ENCODE results near the gene LAMTOR4. TPM values are rescaled to one million over a fixed set of nuclear protein-coding genes. Genes with fewer than 3 reads are reported as not detected.

LAMTOR4 gene
- total and polyA plus RNA-seq, 2 of the 13 experiments (the other 11 are each of a cell fraction or from before 2014, with no cell fraction given), result 115 to 118 TPM

DNA sequence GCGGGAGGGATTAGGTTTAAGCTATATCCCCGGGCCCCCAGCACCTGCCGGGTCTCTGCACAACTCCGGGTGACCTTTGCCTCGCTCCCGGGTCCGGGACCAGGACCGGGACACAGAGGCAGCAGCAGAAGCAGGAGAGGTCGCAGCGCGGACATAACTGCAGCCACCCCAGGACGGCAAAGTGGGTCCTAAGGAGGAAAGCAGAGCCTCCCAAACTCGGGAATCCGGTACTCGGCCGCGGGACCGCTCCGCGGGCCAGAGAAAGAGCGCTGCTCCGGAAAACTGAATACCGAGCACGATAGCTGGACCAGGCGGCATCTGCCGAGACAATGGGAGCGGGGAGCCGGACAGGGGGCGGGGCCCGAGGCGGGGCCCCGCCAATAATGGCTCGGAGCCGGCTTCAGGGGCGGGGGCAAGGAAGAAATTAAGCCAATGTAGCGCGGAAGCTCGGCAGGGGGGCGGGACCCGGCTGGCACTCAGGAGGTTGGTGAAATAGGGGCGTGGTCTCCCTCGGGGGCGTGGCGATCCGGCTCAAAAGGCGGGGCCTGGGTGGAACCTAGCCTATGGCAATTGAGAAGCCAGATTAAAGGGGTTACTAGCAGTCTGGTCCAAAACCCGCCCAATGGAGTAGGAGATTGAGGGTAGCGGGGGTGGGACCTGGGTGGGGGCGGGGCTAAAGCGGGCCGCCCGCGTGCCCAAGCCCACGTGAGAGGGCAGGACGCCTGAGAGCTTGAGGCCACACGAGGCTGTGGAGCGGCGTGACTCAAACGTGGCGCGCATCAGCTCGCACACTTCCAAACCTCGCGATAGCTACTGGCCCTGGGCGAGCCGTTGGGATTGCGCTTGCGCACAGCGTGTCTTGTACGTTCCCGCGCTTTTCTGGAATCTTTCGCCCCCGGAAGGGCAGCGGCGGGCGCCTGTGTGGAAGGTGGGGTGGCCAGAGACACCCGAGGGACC, 28.6 kb downstream of the LAMTOR4 start, which contains the start of the genes GPC2 and STAG3 (continued):
- TF ChIP-seq GFI1 (CRISPR knock-in tag; IDR thresholded peaks at IDR 0.05; ENCODE audit: borderline replicate concordance), result no peak
- TF ChIP-seq ARHGAP35 (CRISPR knock-in tag; IDR thresholded peaks at IDR 0.05; ENCODE audit: borderline replicate concordance), result no peak
- TF ChIP-seq, protein P1, sequence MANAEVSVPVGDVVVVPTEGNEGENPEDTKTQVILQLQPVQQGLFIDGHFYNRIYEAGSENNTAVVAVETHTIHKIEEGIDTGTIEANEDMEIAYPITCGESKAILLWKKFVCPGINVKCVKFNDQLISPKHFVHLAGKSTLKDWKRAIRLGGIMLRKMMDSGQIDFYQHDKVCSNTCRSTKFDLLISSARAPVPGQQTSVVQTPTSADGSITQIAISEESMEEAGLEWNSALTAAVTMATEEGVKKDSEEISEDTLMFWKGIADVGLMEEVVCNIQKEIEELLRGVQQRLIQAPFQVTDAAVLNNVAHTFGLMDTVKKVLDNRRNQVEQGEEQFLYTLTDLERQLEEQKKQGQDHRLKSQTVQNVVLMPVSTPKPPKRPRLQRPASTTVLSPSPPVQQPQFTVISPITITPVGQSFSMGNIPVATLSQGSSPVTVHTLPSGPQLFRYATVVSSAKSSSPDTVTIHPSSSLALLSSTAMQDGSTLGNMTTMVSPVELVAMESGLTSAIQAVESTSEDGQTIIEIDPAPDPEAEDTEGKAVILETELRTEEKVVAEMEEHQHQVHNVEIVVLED (CRISPR knock-in tag; IDR thresholded peaks at IDR 0.05; ENCODE audit: borderline replicate concordance), result no peak
- TF ChIP-seq PLRG1 (conservative IDR thresholded peaks at IDR 0.05), result no peak
- TF ChIP-seq ZNF20 (CRISPR knock-in tag; IDR thresholded peaks at IDR 0.05), result no peak
- TF ChIP-seq AKAP8 (CRISPR knock-in tag; IDR thresholded peaks at IDR 0.05), result no peak
- TF ChIP-seq, protein P2, sequence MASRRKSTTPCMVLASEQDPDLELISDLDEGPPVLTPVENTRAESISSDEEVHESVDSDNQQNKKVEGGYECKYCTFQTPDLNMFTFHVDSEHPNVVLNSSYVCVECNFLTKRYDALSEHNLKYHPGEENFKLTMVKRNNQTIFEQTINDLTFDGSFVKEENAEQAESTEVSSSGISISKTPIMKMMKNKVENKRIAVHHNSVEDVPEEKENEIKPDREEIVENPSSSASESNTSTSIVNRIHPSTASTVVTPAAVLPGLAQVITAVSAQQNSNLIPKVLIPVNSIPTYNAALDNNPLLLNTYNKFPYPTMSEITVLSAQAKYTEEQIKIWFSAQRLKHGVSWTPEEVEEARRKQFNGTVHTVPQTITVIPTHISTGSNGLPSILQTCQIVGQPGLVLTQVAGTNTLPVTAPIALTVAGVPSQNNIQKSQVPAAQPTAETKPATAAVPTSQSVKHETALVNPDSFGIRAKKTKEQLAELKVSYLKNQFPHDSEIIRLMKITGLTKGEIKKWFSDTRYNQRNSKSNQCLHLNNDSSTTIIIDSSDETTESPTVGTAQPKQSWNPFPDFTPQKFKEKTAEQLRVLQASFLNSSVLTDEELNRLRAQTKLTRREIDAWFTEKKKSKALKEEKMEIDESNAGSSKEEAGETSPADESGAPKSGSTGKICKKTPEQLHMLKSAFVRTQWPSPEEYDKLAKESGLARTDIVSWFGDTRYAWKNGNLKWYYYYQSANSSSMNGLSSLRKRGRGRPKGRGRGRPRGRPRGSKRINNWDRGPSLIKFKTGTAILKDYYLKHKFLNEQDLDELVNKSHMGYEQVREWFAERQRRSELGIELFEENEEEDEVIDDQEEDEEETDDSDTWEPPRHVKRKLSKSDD (CRISPR knock-in tag; IDR thresholded peaks at IDR 0.05; ENCODE audit: low read depth), result no peak
- TF ChIP-seq, protein P3, sequence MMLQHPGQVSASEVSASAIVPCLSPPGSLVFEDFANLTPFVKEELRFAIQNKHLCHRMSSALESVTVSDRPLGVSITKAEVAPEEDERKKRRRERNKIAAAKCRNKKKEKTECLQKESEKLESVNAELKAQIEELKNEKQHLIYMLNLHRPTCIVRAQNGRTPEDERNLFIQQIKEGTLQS (CRISPR knock-in tag; IDR thresholded peaks at IDR 0.05), result no peak
- TF ChIP-seq, protein P4, sequence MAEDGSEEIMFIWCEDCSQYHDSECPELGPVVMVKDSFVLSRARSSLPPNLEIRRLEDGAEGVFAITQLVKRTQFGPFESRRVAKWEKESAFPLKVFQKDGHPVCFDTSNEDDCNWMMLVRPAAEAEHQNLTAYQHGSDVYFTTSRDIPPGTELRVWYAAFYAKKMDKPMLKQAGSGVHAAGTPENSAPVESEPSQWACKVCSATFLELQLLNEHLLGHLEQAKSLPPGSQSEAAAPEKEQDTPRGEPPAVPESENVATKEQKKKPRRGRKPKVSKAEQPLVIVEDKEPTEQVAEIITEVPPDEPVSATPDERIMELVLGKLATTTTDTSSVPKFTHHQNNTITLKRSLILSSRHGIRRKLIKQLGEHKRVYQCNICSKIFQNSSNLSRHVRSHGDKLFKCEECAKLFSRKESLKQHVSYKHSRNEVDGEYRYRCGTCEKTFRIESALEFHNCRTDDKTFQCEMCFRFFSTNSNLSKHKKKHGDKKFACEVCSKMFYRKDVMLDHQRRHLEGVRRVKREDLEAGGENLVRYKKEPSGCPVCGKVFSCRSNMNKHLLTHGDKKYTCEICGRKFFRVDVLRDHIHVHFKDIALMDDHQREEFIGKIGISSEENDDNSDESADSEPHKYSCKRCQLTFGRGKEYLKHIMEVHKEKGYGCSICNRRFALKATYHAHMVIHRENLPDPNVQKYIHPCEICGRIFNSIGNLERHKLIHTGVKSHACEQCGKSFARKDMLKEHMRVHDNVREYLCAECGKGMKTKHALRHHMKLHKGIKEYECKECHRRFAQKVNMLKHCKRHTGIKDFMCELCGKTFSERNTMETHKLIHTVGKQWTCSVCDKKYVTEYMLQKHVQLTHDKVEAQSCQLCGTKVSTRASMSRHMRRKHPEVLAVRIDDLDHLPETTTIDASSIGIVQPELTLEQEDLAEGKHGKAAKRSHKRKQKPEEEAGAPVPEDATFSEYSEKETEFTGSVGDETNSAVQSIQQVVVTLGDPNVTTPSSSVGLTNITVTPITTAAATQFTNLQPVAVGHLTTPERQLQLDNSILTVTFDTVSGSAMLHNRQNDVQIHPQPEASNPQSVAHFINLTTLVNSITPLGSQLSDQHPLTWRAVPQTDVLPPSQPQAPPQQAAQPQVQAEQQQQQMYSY (CRISPR knock-in tag; IDR thresholded peaks at IDR 0.05), result no peak
- no peak for TF ChIP-seq ZBTB7B (CRISPR knock-in tag; IDR thresholded peaks at IDR 0.05)
- TF ChIP-seq, protein P5, sequence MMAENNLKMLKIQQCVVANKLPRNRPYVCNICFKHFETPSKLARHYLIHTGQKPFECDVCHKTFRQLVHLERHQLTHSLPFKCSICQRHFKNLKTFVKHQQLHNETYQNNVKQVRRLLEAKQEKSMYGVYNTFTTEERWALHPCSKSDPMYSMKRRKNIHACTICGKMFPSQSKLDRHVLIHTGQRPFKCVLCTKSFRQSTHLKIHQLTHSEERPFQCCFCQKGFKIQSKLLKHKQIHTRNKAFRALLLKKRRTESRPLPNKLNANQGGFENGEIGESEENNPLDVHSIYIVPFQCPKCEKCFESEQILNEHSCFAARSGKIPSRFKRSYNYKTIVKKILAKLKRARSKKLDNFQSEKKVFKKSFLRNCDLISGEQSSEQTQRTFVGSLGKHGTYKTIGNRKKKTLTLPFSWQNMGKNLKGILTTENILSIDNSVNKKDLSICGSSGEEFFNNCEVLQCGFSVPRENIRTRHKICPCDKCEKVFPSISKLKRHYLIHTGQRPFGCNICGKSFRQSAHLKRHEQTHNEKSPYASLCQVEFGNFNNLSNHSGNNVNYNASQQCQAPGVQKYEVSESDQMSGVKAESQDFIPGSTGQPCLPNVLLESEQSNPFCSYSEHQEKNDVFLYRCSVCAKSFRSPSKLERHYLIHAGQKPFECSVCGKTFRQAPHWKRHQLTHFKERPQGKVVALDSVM (CRISPR knock-in tag; IDR thresholded peaks at IDR 0.05), result no peak
- no peak for TF ChIP-seq ZNF501 (CRISPR knock-in tag; IDR thresholded peaks at IDR 0.05)
- no peak for TF ChIP-seq ZFP41 (CRISPR knock-in tag; IDR thresholded peaks at IDR 0.05; ENCODE audit: borderline replicate concordance)
- TF ChIP-seq MTA1 (CRISPR knock-in tag; IDR thresholded peaks at IDR 0.05; ENCODE audit: borderline replicate concordance), result no peak
- no peak for TF ChIP-seq TBP (CRISPR knock-in tag; IDR thresholded peaks at IDR 0.05)
- no peak; the same call in 1 of the 2 replicates for TF ChIP-seq ZFP90 (CRISPR knock-in tag; IDR thresholded peaks at IDR 0.05; ENCODE audit: borderline replicate concordance)
- no peak for TF ChIP-seq ZNF709 (CRISPR knock-in tag; IDR thresholded peaks at IDR 0.05)
